ENCODE results near the gene GABRA4. TPM values are rescaled to one million over a fixed set of nuclear protein-coding genes. Genes with fewer than 3 reads are reported as not detected.

The GABRA4 gene
- polyA plus RNA-seq, 3 donors: not detected

- Mint-ChIP-seq H3K36me3 (no peaks in the 10 kb centered on the region), H3K27ac (no peak overlapping the region), H3K9me3 (peaks cover 0 to 2% (median 0%) of the 10 kb centered on the region in 7 donors), H3K4me1 (peaks cover 8% of the 10 kb centered on the region), H3K27me3 (ENCODE audit: low read depth in 3 of 3) (peaks cover 2 to 3% (median 3%) of the 10 kb centered on the region in 3 donors), H3K4me3 (no peak overlapping the region)
- Histone ChIP-seq H3K36me3 (replicated peaks in 1 of 2; ENCODE audit: control insufficient read depth in 1 of 2, insufficient read depth in 2 of 2, low read length in 2 of 2) (no peaks in the 10 kb centered on the region), H3K4me2 (replicated peaks; ENCODE audit: extremely low read depth, low read length, poor library complexity, severe bottlenecking) (no peak overlapping the region), H3K9me3 (replicated peaks in 1 of 2; ENCODE audit: control insufficient read depth in 1 of 2, insufficient read depth in 1 of 2, low read length in 2 of 2) (no peaks in the 10 kb centered on the region), H2AFZ (ENCODE audit: insufficient read depth, low read depth, low read length, poor library complexity, severe bottlenecking) (no peak overlapping the region), H3K4me3 (replicated peaks in 1 of 3; ENCODE audit: low read depth in 2 of 3, low read length in 3 of 3) (no peak overlapping the region), H3K9ac (ENCODE audit: insufficient read depth, low read length, poor library complexity, severe bottlenecking) (no peak overlapping the region), H4K20me1 (ENCODE audit: insufficient read depth, low read length) (no peaks in the 10 kb centered on the region), H3K79me2 (ENCODE audit: insufficient read depth, low read length) (no peaks in the 10 kb centered on the region), H3K27ac (ENCODE audit: low read depth in 1 of 2, low read length in 2 of 2) (no peak overlapping the region), H3K4me1 (ENCODE audit: control insufficient read depth in 1 of 2, insufficient read depth in 2 of 2, low read length in 2 of 2) (peaks cover 13 to 19% of the 10 kb centered on the region in 2 donors), H3K27me3 (ENCODE audit: control insufficient read depth in 2 of 2, insufficient read depth in 2 of 2, low read length in 2 of 2) (peaks cover 3 to 10% of the 10 kb centered on the region in 2 donors)
- TF ChIP-seq CTCF (IDR thresholded peaks at IDR 0.05): no peak
- no peak for DNase-seq
- intact Hi-C loops (cut with micrococcal nuclease): no loop called here
- WGBS (ENCODE audit: insufficient coverage): no CpG with 5 or more reads among the region's 1 CpG
These were observed 8.6 kb downstream of the GABRA4 start for GRCh38 chr4:46984781-46985180.

- no peaks in the 10 kb centered on the region for H4K20me1 ChIP-seq (ENCODE audit: insufficient read depth, low read length)
- H3K27ac ChIP-seq (ENCODE audit: low read depth in 1 of 2, low read length in 2 of 2): no peak overlapping the region
- no peak overlapping the region for H3K4me2 ChIP-seq (replicated peaks; ENCODE audit: extremely low read depth, low read length, poor library complexity, severe bottlenecking)
- intact Hi-C loops (cut with micrococcal nuclease): no loop called here
- Mint-ChIP-seq H3K4me3 (no peak overlapping the region), H3K36me3 (no peaks in the 10 kb centered on the region), H3K27me3 (ENCODE audit: low read depth in 3 of 3) (peaks cover 2 to 3% (median 3%) of the 10 kb centered on the region in 3 donors), H3K27ac (no peak overlapping the region), H3K4me1 (peaks cover 15% of the 10 kb centered on the region), H3K9me3 (peaks cover 0 to 7% (median 2%) of the 10 kb centered on the region in 7 donors)
- no peak overlapping the region for H3K9ac ChIP-seq (ENCODE audit: insufficient read depth, low read length, poor library complexity, severe bottlenecking)
- DNase-seq: no peak
- no peak overlapping the region for H2AFZ ChIP-seq (ENCODE audit: insufficient read depth, low read depth, low read length, poor library complexity, severe bottlenecking)
- H3K27me3 ChIP-seq (ENCODE audit: control insufficient read depth in 2 of 2, insufficient read depth in 2 of 2, low read length in 2 of 2): peaks cover 2 to 3% of the 10 kb centered on the region in 2 donors
- no peak for TF ChIP-seq CTCF (IDR thresholded peaks at IDR 0.05)
- no peaks in the 10 kb centered on the region for H3K36me3 ChIP-seq (replicated peaks in 1 of 2; ENCODE audit: control insufficient read depth in 1 of 2, insufficient read depth in 2 of 2, low read length in 2 of 2)
- H3K4me1 ChIP-seq (ENCODE audit: control insufficient read depth in 1 of 2, insufficient read depth in 2 of 2, low read length in 2 of 2): peaks cover 14 to 27% of the 10 kb centered on the region in 2 donors
- H3K9me3 ChIP-seq (replicated peaks in 1 of 2; ENCODE audit: control insufficient read depth in 1 of 2, insufficient read depth in 1 of 2, low read length in 2 of 2): no peaks in the 10 kb centered on the region
- WGBS (ENCODE audit: insufficient coverage): 33% methylated on average over 1 of the region's 4 CpGs
- H3K4me3 ChIP-seq (replicated peaks in 1 of 3; ENCODE audit: low read depth in 2 of 3, low read length in 3 of 3): no peak overlapping the region
- no peaks in the 10 kb centered on the region for H3K79me2 ChIP-seq (ENCODE audit: insufficient read depth, low read length)
These were observed 12.5 kb downstream of the GABRA4 start for GRCh38 chr4:46980851-46981250.
